BJ (cell line): ENCODE measurements around the gene HLA-DQA2. TPM values are rescaled to one million over a fixed set of nuclear protein-coding genes. Genes with fewer than 3 reads are reported as not detected.
"Not testable (repeated sequence)": the region's sequence is repeated elsewhere in the genome, so short reads cannot be mapped to it uniquely, and the experiment has no call there.

Experiments used
- CTCF ChIA-PET: fragments of 350-600 bp; formaldehyde crosslinking; extraction: SDS; loops from one replicate; lab custom pipeline; 2021; ENCODE audit warnings: antibody characterized with exemption, inconsistent platforms; lab: Yijun Ruan, JAX
- POLR2A ChIA-PET: fragments of 300-600 bp; sonication (Branson Sonifier 250); formaldehyde crosslinking; extraction: SDS; loops from one replicate; lab custom pipeline; 2021; ENCODE audit warnings: antibody characterized with exemption; lab: Charles Lee
- DNase-seq: peaks from one replicate; pipeline ENCODE4 v3.0.0-alpha.2; 2011; ENCODE audit warnings: low read depth
- H3K27me3 ChIP-seq: 2 replicates; pipeline ENCODE4 v1.6.0; 2011; ENCODE audit warnings: low read length; ENCODE audit not compliant: control insufficient read depth, insufficient read depth
- H3K36me3 ChIP-seq: 2 replicates; pipeline ENCODE4 v1.5.1; 2011; ENCODE audit warnings: low read length; ENCODE audit not compliant: control insufficient read depth, insufficient read depth
- H3K4me3 ChIP-seq: 2 replicates; pipeline ENCODE4 v1.5.1; 2011; ENCODE audit warnings: low read depth, mild to moderate bottlenecking, control low read depth, low read length
- polyA plus RNA-seq: library from polyadenylated mRNA; depleted of rRNA; stranded (reverse); fragments of >200 nt; gene quantifications from 2 replicates; pipeline ENCODE4 v1.2.3, GENCODE V29; 2011
- TF ChIP-seq, protein P1 (sequence below): IDR thresholded peaks from 2 replicates; pipeline ENCODE4 v1.5.1; 2011; ENCODE audit warnings: low read depth, mild to moderate bottlenecking, control low read depth, inconsistent platforms, low read length, moderate library complexity; ENCODE audit not compliant: insufficient read depth

Gene HLA-DQA2
- polyA plus RNA-seq, 1 experiment = not detected

DNA sequence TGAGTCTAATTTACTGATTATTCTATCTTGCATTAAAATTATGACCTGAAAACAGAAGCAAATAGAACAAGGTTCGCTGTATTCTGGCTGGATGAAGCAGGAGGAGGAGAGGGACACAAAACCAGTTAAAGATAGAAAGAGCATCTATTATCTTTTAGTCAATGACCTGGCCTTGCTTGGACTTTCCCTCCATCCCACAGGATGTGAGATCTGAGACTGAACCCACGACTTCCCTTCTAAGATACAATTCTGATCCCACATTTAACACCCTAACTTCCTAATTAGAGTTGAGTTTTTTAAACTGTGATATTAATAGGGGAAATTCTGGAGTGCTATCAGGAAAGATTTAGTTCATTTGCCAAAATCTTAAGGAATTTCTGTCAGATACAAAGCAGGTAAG, 3.1 kb upstream of the HLA-DQA2 start:
- H3K36me3 ChIP-seq = no peaks in the 10 kb centered on the region
- ChIA-PET CTCF (no interaction called here), POLR2A (no interaction called here)
- no peak overlapping the region for H3K4me3 ChIP-seq
- no peaks in the 10 kb centered on the region for H3K27me3 ChIP-seq
- DNase-seq = no peak
- TF ChIP-seq, protein P1, sequence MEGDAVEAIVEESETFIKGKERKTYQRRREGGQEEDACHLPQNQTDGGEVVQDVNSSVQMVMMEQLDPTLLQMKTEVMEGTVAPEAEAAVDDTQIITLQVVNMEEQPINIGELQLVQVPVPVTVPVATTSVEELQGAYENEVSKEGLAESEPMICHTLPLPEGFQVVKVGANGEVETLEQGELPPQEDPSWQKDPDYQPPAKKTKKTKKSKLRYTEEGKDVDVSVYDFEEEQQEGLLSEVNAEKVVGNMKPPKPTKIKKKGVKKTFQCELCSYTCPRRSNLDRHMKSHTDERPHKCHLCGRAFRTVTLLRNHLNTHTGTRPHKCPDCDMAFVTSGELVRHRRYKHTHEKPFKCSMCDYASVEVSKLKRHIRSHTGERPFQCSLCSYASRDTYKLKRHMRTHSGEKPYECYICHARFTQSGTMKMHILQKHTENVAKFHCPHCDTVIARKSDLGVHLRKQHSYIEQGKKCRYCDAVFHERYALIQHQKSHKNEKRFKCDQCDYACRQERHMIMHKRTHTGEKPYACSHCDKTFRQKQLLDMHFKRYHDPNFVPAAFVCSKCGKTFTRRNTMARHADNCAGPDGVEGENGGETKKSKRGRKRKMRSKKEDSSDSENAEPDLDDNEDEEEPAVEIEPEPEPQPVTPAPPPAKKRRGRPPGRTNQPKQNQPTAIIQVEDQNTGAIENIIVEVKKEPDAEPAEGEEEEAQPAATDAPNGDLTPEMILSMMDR = no peak

DNA sequence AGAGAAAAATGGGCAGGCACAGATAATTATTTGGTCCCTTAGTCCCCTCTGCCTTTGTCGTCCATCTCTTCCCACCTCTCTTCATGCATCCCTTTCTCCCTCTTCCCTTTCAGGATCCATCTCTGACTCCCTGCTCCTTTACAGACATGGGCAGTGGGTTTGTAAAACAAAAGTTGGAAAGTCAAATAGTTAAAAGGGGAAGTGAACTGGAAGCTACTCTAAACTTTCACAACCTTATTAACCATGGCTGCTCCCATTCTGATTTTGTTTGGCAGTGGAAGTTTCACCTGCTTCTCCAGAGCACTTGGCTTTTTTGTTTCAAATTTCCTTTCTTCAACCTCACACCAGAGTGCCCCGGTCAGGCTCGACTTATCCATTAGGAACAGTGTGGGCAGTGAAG, 1.2 kb downstream of the HLA-DQA2 start:
- ChIA-PET CTCF (no interaction called here), POLR2A (no interaction called here)
- no peak for DNase-seq
- TF ChIP-seq, protein P1 = no peak
- Histone ChIP-seq H3K4me3 (no peak overlapping the region), H3K27me3 (no peaks in the 10 kb centered on the region), H3K36me3 (no peaks in the 10 kb centered on the region)

DNA sequence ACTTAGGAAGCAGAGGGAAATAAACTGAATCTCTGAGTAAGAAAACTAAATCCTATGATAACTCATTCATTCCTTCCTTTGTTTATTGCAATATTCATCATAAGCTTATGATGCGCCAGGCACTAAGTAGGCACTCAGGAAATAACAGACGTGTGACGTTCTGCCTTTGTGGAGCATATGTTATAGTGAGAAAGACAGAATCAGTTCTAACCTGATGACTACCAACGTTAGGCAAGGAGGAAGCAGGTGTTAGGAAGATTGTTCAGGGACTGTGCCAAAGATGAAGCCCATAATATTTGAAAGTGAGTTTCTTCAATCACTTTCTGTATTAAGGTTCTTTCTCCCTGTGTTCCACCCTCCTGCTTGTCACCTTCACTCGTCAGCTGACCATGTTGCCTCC, 3.6 kb downstream of the HLA-DQA2 start:
- H3K4me3 ChIP-seq = no peak overlapping the region
- CTCF ChIA-PET = no interaction called here
- TF ChIP-seq, protein P1 = no peak
- POLR2A ChIA-PET = no interaction called here
- no peak for DNase-seq
- H3K27me3 ChIP-seq = no peaks in the 10 kb centered on the region
- no peaks in the 10 kb centered on the region for H3K36me3 ChIP-seq

DNA sequence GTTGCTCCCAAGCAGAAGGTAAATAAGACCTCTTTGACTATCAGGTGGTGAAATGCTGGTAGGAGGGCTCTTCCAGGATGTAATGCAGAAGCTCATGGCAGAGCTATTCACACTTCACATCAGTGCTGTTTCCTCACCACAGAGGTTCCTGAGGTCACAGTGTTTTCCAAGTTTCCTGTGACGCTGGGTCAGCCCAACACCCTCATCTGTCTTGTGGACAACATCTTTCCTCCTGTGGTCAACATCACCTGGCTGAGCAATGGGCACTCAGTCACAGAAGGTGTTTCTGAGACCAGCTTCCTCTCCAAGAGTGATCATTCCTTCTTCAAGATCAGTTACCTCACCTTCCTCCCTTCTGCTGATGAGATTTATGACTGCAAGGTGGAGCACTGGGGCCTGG, 4.5 kb downstream of the HLA-DQA2 start:
- H3K27me3 ChIP-seq, DNase-seq, POLR2A ChIA-PET, H3K36me3 ChIP-seq, H3K4me3 ChIP-seq: not testable (repeated sequence)
- CTCF ChIA-PET = interaction anchor here (0.6 kb wide), 1 partner anchor 83 kb away, joined by 3 read pairs; no protein-coding TSS in a partner anchor

DNA sequence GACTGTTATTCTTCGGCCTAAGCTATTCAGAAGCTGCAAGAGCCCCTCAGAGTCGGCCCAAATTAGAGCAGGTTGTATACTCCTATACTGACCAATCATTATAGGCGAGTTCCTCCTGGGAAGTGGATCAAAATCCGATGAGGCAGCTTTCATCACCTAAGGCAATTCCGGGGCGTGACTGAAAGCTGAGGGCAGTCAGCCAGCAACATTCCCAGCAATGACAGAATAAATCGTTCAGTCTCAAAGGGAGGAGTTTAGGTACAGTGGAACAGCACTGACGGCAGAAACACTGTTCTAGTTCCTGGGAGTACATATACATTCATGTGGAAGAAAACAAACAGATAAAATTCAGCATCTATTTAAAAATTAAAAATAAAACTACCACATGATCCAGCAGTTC, 11.4 kb downstream of the HLA-DQA2 start:
- TF ChIP-seq, protein P1 = no peak
- no peak for DNase-seq
- CTCF ChIA-PET = no interaction called here
- H3K36me3 ChIP-seq = no peaks in the 10 kb centered on the region
- POLR2A ChIA-PET = no interaction called here
- H3K4me3 ChIP-seq = no peak overlapping the region
- H3K27me3 ChIP-seq = peaks cover 2% of the 10 kb centered on the region; the same call in 1 of the 2 replicates

DNA sequence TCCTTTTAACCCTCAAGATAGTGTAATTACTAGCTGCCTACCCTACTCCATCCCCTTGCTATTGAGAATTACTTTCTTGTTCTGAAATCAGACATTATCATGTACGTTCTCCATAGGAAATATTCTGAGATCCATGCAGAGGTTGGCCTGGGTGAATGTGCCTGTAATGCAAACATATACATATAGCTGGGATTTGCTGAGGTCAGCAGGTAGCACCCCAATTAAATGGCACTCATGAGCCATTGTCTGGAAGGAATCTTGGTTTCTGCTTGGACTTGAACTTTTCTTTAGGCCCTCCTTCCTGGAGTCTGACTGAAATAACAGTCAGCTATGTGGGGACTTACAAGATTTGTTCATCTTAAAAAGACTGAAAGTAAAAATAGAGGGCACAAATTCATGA, 18.5 kb downstream of the HLA-DQA2 start:
- ChIA-PET POLR2A (no interaction called here), CTCF (no interaction called here)
- no peak for DNase-seq

More for the DNA sequence above, 18.5 kb downstream of the HLA-DQA2 start:
- peaks cover 1% of the 10 kb centered on the region for H3K27me3 ChIP-seq
- TF ChIP-seq, protein P1 = no peak
- no peak overlapping the region for H3K4me3 ChIP-seq
- no peaks in the 10 kb centered on the region for H3K36me3 ChIP-seq
